Smooth muscle cell (in vitro differentiated cells): ENCODE measurements around the gene TNNT2. TPM values are rescaled to one million over a fixed set of nuclear protein-coding genes. Genes with fewer than 3 reads are reported as not detected.

Source experiments
- DNase-seq: peaks from one replicate; lab custom pipeline; 2025; ENCODE audit not compliant: unreplicated experiment; lab: John Stamatoyannopoulos, UW
- H2AFZ ChIP-seq: fragments of 200-600 bp; sonication (generic); 2 replicates; pipeline ENCODE4 v1.6.0; 2016; ENCODE audit warnings: antibody characterized with exemption, low read depth, mild to moderate bottlenecking
- H3F3A ChIP-seq: fragments of 200-600 bp; sonication (generic); 2 replicates; pipeline ENCODE4 v1.6.0; 2017; ENCODE audit warnings: antibody characterized with exemption, low read depth
- H3K27ac ChIP-seq: fragments of 200-600 bp; sonication (generic); 2 replicates; pipeline ENCODE4 v1.5.1; 2016; ENCODE audit warnings: low read depth, mild to moderate bottlenecking
- H3K27me3 ChIP-seq: fragments of 200-600 bp; sonication (generic); 2 replicates; pipeline ENCODE4 v1.6.1; 2016; ENCODE audit warnings: low read depth, mild to moderate bottlenecking
- H3K36me3 ChIP-seq: fragments of 200-600 bp; sonication (generic); 2 replicates; pipeline ENCODE4 v1.5.1; 2016; ENCODE audit warnings: low read depth
- H3K4me1 ChIP-seq: fragments of 200-600 bp; sonication (generic); 2 replicates; pipeline ENCODE4 v1.5.1; 2016; ENCODE audit warnings: low read depth
- H3K4me2 ChIP-seq: fragments of 200-600 bp; sonication (generic); 2 replicates; pipeline ENCODE4 v1.6.0; 2016; ENCODE audit warnings: mild to moderate bottlenecking
- H3K4me3 ChIP-seq: fragments of 200-600 bp; sonication (generic); 2 replicates; pipeline ENCODE4 v1.5.1; 2016; ENCODE audit warnings: mild to moderate bottlenecking
- H3K79me2 ChIP-seq: fragments of 200-600 bp; sonication (generic); 2 replicates; pipeline ENCODE4 v1.6.0; 2016; ENCODE audit warnings: low read depth, mild to moderate bottlenecking
- H3K9ac ChIP-seq: fragments of 200-600 bp; sonication (generic); 2 replicates; pipeline ENCODE4 v1.6.0; 2016; ENCODE audit warnings: low read depth
- H3K9me3 ChIP-seq: fragments of 200-600 bp; sonication (generic); replicated peaks from 2 replicates; pipeline ENCODE4 v1.5.1; 2016; ENCODE audit warnings: low read depth
- H4K20me1 ChIP-seq: fragments of 200-600 bp; sonication (generic); 2 replicates; pipeline ENCODE4 v1.6.0; 2016; ENCODE audit warnings: low read depth
- WGBS: methylation state at CpG from one replicate; pipeline ENCODE4 v1.1.7; 2016; ENCODE audit warnings: low lambda C conversion rate; 5-methylcytosine and 5-hydroxymethylcytosine counted together
- polyA plus RNA-seq: library from polyadenylated mRNA; unstranded; fragments of >200 nt; fragmentation: Nextera tagmentation; extraction: Ambion mirVana; gene quantifications from 2 replicates; pipeline ENCODE4 v1.2.1, GENCODE V29; 2016
- total RNA-seq: library from RNA; depleted of rRNA; stranded (reverse); fragments of >200 nt; gene quantifications from 2 replicates; pipeline ENCODE4 v1.2.3, GENCODE V29; 2014
- TF ChIP-seq, protein P1 (sequence below): fragments of 200-600 bp; sonication (generic); IDR thresholded peaks from 2 replicates; pipeline ENCODE4 v1.5.1; 2017; ENCODE audit warnings: borderline replicate concordance, mild to moderate bottlenecking, antibody characterized with exemption; ENCODE audit not compliant: insufficient read depth, poor library complexity, severe bottlenecking

TNNT2 gene
- total and polyA plus RNA-seq, 2 experiments from 2014 or later = 4.4 to 6.5 TPM

DNA sequence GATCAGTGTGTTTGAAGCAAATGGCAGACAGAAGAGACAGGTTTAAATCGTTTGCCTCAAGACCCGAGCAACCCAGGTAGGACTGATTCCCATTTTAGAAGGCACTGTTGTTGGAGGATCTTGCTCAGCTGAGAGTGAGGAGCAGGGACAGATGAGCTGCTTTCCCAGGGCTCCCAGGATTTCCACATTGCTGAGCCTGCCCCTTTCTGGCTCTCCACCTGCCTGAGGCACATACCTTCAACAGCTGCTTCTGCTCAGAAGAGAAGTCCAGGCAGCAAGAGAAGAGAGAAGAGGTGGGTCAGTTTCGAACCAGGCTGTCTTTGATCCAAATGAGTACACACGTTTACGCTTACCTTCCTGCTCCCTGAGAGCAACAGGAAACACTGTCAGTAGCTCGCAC lies 5.7 kb downstream of the TNNT2 start:
- Histone ChIP-seq H3K27me3 (no peaks in the 10 kb centered on the region), H3K4me1 (peaks cover 14% of the 10 kb centered on the region), H3K9me3 (no peaks in the 10 kb centered on the region), H3K36me3 (no peaks in the 10 kb centered on the region), H3K4me3 (no peak overlapping the region), H3K79me2 (no peaks in the 10 kb centered on the region), H3K27ac (no peak overlapping the region), H3F3A (peaks cover under 1% of the 10 kb centered on the region), H3K4me2 (no peak overlapping the region), H2AFZ (no peak overlapping the region), H3K9ac (no peak overlapping the region), H4K20me1 (no peaks in the 10 kb centered on the region)
- TF ChIP-seq, protein P1, sequence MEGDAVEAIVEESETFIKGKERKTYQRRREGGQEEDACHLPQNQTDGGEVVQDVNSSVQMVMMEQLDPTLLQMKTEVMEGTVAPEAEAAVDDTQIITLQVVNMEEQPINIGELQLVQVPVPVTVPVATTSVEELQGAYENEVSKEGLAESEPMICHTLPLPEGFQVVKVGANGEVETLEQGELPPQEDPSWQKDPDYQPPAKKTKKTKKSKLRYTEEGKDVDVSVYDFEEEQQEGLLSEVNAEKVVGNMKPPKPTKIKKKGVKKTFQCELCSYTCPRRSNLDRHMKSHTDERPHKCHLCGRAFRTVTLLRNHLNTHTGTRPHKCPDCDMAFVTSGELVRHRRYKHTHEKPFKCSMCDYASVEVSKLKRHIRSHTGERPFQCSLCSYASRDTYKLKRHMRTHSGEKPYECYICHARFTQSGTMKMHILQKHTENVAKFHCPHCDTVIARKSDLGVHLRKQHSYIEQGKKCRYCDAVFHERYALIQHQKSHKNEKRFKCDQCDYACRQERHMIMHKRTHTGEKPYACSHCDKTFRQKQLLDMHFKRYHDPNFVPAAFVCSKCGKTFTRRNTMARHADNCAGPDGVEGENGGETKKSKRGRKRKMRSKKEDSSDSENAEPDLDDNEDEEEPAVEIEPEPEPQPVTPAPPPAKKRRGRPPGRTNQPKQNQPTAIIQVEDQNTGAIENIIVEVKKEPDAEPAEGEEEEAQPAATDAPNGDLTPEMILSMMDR = no peak
- DNase-seq = no peak
- 85% methylated on average over 6 of the region's 6 CpGs for WGBS

- 64% methylated on average over 9 of the region's 9 CpGs for WGBS
- no peaks in the 10 kb centered on the region for H3K27me3 ChIP-seq
- no peak overlapping the region for H2AFZ ChIP-seq
- H3K9ac ChIP-seq = no peak overlapping the region
- no peaks in the 10 kb centered on the region for H3K9me3 ChIP-seq
- DNase-seq = no peak
- no peak overlapping the region for H3K4me2 ChIP-seq
- H3K36me3 ChIP-seq = no peaks in the 10 kb centered on the region
- no peaks in the 10 kb centered on the region for H4K20me1 ChIP-seq
- TF ChIP-seq, protein P1 = no peak
- H3F3A ChIP-seq = no peaks in the 10 kb centered on the region
- no peak overlapping the region for H3K27ac ChIP-seq
- peaks cover 14% of the 10 kb centered on the region for H3K4me1 ChIP-seq
- H3K79me2 ChIP-seq = no peaks in the 10 kb centered on the region
- no peak overlapping the region for H3K4me3 ChIP-seq
Observed at GRCh38 chr1:201371276-201371675, 6.2 kb downstream of the TNNT2 start.

- H3K4me1 ChIP-seq = peaks cover 6% of the 10 kb centered on the region
- no peaks in the 10 kb centered on the region for H3K36me3 ChIP-seq
- H3K9me3 ChIP-seq = no peaks in the 10 kb centered on the region
- H3K27me3 ChIP-seq = no peaks in the 10 kb centered on the region
- no peaks in the 10 kb centered on the region for H3K79me2 ChIP-seq
- H3K4me3 ChIP-seq = no peak overlapping the region
- no peak overlapping the region for H3K27ac ChIP-seq
- no peaks in the 10 kb centered on the region for H3F3A ChIP-seq
- WGBS = 38% methylated on average over 3 of the region's 3 CpGs
- H3K4me2 ChIP-seq = no peak overlapping the region
- H4K20me1 ChIP-seq = no peaks in the 10 kb centered on the region
- no peak overlapping the region for H3K9ac ChIP-seq
- TF ChIP-seq, protein P1 = no peak
- no peak for DNase-seq
- H2AFZ ChIP-seq = no peak overlapping the region
Observed at GRCh38 chr1:201370500-201370899, 7.0 kb downstream of the TNNT2 start.

DNA sequence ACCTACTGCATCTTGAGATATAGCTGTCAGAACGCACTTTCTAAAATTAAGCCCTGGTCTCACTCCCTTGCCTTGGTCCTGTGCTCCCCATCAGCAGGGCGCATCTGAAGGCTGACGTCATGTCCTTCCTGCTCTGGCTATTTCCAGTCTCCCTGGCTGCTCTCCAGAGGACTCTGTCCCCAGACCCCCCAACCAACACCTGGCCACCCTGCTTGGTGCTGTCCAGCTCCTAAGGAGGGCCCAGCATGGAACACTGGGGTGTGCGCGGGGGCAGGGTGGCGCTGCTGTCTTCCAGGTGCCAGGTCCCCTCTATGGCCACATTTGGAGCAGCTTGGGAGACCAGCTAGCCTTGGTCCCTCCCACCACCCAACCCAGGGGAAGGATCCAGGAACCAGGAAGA lies 8.3 kb downstream of the TNNT2 start:
- Histone ChIP-seq H3K36me3 (no peaks in the 10 kb centered on the region), H2AFZ (no peak overlapping the region), H3K9ac (no peak overlapping the region), H3K9me3 (no peaks in the 10 kb centered on the region), H3K27ac (no peak overlapping the region), H3K4me1 (no peaks in the 10 kb centered on the region), H3F3A (no peaks in the 10 kb centered on the region), H3K79me2 (no peaks in the 10 kb centered on the region), H4K20me1 (no peaks in the 10 kb centered on the region), H3K4me2 (no peak overlapping the region), H3K4me3 (no peak overlapping the region), H3K27me3 (no peaks in the 10 kb centered on the region)
- 95% methylated on average over 6 of the region's 6 CpGs for WGBS
- DNase-seq = no peak
- TF ChIP-seq, protein P1 = no peak
